RPMI7951 (cell line): ENCODE measurements around the gene SLC4A1. TPM values are rescaled to one million over a fixed set of nuclear protein-coding genes. Genes with fewer than 3 reads are reported as not detected.

ENCODE experiments used
- DNase-seq: peaks from one replicate; pipeline ENCODE4 v3.0.0-alpha.2; 2012; ENCODE audit warnings: low read depth
- total RNA-seq: library from RNA; depleted of rRNA; stranded (reverse); fragments of >200 nt; shearing (Covaris generic); gene quantifications from 2 replicates; pipeline ENCODE4 v1.2.3, GENCODE V29; 2014; rRNA removed

SLC4A1 gene
- total RNA-seq: not detected in 2 replicates

DNA sequence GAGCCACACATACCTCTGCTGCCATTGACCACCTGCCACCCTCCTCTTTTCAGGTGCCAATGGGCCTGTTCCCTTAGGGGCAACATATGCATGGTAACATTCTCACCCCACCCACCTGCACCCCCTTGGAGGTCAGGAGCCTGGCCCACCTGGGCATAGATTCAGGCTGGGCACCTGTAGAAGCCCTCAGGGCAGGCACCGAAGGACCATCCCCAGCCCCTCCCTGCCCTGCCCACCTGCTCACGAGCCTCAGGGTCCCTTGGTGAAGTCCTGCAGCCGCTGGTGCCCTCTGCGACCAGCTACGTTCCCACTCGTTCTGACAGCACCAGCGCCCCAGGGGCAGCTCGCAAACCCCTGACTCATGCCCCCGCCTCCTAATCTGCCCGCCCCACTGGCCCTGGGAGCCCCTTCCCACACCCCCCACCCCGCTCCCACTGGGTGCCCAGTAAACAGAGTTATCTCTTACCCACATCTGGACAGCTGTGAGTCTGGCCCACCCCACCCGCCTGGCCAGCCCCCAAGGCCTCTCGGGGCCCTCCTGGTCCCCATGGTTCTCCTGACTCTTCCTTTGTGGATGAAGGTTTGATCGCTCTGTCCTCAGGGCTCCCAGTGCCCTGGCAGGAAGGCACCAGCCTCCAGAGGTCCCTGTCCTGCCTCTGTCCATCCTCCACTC lies at the start of gene SLC4A1:
TSS of gene SLC4A1 (minus strand) at position 318 of the 673 bp plus-strand sequence. CDS start 5,269 bp downstream, outside the sequence.
- no peak for DNase-seq

DNA sequence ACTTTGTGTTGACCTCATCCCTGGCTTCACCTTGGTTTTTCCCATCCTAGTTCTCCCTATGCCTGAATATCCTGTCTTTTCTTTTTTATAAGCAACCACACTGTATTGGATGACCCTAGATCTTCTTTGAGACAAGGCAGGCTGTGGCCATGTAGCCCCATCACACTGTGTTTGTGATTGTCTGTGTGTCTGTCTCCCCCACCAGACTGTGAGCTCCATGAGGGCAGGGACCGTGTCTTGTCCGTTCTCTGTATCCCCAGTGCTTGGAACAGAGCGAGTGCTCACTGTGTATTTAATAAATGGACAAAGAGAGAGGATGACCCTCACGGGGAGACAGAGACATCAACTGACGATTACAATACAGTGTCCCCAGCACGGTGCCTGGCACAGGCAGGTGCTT lies 49.6 kb upstream of the SLC4A1 start:
- no peak for DNase-seq

DNA sequence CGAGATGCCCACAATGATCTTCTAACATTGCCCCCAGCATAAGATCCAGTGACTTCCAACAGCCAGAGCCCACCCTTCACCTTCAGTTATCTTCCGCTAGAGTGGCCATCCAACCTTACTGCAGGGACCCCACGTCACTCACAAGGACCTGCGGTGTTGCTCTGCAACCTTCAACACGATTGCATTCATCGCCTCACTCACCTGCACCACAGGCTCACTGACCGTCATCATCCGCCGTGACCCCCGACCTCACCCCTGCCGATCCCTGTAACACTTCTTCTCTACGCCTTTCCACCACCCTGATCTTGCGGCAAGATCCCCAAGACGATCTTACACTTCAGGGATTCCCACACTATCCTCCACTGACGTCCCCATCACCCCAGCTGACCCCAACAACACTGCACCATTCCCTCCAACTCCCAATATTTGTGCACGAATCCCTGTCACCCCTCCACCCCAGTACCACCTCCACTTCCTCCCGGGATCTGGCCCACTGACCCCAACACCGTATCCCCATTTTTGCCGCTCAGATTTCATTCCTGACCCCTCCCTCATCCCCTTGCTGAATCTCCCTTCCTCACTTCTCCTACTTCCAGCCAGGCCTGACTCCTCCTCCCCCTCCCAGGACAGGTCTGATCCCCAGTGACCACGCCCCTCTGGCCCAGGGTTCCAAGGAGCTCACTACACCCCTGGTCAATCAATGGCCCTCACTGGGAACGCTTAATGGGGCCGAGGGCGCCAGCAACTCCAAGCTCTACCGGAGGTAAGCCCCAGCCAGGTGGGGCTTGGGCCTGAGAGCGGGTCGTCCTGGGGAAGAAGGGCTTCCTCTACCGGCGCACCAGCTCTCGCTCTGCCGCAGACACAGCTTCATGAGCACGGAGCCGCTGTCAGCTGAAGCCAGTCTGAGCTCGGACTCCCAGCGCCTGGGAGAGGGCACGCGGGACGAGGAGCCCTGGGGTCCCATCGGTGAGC lies 48.1 kb upstream of the SLC4A1 start:
- no peak for DNase-seq

DNA sequence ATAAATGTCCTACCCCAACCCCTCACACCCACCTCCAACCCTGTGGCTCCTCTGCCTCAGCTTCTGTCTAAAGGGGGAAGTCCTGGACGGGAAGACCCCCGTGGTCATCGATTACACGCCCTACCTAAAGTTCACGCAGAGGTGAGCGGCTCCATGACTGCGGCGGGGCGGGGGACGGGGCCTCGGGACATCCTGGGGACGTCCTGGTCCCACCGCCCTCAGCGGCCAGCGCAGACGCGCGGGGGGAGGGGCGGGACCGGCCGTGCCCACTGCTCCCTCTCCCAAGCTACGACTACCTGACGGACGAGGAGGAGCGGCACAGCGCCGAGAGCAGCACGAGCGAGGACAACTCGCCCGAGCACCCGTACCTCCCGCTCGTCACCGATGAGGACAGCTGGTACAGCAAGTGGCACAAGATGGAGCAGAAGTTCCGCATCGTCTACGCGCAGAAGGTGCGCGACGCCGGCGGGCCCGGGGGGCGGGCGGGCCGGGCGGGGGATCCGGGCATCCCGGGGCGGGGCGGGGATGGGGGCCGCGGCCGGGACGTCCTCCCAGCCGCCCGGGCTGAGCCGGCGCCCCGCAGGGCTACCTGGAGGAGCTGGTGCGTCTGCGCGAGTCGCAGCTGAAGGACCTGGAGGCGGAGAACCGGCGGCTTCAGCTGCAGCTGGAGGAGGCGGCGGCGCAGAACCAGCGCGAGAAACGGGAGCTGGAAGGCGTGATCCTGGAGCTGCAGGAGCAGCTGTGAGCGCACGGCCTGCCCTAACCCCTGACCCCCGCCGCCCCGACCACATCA lies 47.1 kb upstream of the SLC4A1 start:
- no peak for DNase-seq

DNA sequence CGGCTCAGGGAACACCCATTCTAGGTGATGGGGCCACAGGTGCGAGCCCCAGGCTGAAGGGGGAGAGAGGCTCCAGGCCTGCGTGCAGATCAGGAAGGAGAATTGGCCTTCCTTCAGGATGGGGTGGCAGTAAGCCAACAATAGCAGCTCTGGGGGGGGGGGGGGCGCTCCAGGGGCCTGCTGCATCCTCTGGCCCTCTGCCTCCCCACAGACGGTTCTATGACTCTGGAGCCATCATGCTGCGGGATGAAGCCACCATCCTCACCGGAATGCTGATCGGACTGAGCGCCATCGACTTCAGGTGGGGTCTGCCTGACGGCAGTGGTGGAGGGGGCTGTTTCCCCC lies 46.6 kb upstream of the SLC4A1 start:
- no peak for DNase-seq

DNA sequence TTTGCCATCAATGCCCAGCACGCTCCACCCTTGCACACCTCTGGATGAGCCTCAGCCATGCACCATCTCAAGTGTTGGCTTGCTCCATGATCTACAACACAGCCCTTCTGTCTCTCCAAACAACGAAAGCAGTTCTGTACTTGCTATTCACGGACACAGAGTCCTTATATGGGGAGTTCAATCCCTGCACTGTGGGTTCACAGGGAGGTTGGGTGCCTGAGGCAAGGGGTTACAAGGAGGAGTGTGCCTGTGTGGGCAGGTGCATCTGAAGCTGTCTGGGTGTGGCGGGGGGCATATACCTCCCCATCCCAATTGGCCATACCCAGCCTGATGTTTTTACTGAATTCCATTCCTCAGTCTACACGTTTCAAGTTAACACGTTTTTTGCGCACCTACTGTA lies 46.1 kb upstream of the SLC4A1 start:
- no peak for DNase-seq

DNA sequence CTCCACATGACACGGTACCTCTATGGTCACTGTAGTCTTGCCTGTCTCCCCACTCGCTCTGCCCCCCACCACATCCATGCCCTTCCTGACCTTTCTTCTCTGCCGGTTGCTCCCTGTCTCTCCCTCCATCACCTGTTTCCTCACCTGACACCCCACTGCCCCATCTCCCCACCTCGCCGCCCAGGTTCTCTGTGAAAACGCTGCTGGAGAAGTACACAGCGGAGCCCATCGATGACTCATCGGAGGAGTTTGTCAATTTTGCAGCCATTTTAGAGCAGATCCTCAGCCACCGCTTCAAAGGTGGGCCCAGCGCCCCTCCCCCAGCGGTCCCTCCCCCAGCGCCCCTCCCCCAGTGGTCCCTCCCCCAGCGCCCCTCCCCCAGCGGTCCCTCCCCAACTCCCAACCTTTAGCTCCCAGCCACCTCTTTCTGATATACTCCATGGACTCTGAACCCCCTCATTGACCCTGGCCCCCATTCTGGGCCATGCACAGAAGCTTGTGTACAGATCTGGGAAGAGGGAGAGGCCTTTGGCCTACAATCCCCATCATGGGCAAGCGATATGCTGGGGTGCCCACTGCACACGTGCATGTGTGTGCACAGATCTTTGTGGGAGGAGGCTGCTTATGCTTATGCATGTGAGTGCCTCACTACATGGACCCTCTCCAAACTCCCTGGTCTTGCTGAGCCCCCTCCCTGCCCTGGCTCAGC lies 44.6 kb upstream of the SLC4A1 start:
- DNase-seq: no peak

DNA sequence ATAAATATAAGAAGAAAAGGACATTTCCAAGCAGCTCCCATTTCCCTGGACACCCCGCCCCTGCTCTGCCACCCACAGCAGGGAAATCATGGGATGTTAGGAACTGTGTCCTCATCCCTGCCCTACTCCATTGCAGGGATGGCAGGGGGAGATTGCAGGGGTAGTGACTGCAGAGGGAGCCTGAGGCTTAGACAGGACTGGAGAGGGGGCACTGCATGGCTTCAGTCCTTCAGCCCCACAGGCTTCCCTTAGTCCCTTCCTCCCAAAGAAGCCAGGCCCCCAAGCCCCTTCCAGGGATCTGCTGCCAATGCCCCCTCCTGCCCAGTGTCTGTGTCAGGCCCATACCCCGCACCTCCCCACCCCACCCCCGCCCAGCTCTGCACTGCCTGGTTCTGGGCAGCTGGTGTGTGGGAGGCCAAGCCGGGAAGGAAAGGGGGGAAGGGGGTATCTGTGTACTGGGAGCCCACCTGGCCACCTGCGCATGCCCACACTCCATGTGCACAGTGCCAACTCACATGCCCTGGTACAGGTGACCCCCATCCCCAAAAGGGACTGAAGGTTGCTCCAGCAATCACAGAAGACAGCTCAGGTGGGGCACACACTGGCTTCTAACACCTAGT lies 43.7 kb upstream of the SLC4A1 start:
- no peak for DNase-seq

DNA sequence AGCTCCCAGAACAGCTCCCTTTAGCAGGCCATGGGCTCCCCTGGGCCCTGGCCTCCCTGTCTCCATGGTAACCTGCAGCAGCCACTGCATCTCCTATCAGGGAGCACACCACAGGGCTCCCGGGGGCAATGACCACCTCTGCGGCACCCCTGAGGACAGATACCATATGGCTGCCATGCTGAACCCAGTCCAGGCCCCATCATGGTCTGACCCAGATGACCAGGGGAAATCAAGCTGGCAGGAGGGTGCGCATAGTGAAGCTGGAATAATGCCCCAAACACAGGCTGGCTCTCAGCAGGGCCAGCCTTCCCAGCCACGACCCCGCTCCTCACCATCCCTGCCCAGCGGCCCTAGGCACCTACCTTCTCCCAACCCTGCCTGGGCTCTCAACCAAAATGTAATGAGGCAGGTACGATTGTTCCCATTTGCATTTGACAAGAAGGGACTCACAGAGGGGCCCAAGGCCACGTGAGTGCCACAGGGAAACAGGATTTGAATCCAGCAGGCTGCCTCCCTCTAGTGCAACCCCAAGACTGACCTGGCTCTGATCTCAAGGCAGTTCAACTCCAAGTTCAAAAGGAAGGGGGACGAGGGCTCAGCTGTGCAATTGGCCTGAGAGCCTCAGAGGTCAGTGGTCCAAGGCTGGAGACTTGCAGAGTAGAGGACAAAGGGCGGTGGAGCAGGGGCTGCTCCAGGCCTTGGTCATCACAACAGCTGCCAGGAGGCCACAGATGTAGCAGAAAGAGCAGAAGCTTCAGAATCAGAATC lies 42.9 kb upstream of the SLC4A1 start:
- DNase-seq: no peak

DNA sequence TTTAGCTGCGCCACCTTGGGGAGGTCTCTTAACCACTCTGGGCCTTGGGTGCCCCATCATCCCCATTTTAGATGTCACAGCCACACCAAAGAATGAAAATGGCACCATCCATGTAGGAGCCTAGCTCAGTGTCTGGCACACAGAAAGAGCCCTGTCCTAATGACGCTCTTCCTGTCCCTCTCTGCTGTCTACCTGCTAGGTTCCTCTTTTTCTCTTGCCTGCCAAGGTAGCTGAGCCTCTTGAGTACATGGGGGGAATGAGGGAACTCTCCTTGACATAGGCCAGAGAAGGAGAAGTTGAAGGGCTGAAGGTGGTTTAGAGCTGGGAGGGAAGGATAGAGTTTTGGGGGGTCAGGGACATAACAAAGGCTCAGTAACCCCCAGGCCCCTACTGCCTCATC lies 42.3 kb upstream of the SLC4A1 start:
- DNase-seq: no peak

DNA sequence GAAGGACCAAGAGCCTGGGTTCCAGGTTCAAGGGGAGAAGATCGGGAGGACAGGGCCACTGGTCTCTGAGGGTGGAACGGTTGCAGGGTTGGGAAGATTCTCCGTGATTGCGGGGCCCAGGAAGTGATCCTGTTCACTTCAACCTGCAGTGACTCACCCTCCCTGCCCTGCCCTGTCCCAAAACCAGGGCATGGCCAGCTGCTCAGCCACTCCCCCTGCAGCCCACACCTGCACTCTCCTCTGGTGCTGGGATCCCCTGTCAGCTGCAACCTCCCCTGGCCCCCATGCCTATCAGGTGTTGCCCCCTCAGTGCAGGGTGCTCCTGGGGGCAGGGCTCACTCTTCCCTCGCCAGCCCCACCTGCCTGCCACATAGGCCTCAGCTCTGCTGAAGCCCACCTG lies 41.5 kb upstream of the SLC4A1 start:
- no peak for DNase-seq

DNA sequence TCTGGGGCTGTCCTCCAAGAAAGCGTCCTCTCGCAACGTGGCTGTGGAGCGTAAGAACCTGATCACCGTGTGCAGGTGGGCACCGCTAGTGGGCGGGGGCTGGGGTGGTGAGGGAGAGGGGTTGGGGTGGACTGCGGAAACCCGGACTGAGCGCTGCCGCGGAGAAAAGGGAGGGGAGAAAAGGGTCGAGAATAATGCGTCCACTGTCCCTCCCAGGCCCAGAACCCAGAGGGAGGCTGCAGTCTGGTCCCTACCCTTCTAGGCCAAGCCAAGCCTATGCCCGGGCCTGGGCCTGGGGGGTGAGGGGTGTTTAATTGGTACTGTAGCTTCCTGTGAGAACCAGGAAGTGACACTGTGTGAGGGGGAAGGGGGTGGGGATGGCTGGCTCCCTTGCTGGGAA lies 40.9 kb upstream of the SLC4A1 start:
- DNase-seq: no peak

DNA sequence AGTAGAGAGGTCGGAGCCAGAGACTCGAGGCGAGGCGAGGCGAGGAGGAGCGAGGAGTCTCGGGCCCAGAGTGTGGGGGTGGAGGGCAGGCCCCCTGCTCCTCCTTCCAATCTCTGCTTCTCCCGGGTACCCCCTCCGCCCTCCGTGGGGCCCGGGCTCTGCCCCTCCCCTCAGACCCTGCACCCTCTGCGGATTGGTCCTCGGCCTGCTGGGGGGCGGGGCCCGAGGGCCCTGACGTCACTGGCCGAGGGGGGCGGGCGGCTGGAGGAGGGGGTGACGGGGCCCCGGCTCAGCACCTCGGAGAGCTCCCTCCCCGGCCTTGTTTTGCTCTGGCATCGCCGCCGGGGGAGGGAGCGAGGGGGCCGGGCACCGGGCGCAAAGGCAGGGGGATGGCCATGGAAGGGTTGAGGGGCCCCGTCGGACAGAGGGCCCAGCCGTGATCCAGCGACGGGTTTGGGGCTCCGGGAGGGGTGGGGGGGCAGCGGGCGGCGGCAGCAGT lies 40.4 kb upstream of the SLC4A1 start, which contains the start of gene RUNDC3A:
TSS of gene RUNDC3A (plus strand) at position 282 of the 499 bp plus-strand sequence. CDS start 232 bp downstream, outside the sequence.
- peak; percentile 65 for DNase-seq

DNA sequence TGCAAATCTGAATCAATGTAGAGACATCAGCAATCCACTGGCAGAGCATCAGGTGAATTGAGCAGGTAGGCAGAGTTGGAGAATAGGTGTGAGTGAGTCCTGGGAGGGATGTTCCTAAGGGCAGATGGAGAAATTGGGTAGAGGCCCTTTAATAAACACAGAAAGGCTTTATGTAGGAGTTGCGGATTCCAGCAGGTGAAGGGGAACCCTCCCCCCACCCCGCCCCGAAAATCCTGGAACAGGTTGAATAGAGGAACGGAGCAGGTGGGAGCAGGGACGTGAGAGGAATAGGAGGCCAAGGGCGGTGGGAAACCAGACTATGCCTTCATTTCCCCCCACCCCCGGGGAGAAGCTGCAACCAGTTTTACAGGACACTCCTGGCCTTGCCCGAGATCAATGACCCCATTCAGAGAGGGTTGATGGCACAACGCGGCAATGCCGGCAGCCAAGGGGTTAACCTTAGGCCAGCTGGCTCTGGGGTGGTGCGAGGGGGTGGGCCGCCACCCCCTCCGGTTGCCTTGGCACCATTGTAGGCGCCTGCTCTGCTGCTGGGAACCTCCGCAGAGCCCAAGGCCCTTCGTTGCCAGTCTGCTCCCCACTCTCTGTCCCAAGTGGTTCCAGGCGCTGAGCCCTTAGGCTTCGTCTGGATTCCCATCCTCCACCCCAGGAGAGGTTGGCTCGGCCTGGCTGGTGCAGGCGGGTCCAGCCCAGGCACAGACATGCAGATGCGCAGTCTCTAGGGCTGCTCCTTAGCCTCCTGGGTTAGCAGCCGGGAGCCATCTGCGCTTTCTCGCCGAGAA lies 39.7 kb upstream of the SLC4A1 start:
- DNase-seq: peak; percentile 45

DNA sequence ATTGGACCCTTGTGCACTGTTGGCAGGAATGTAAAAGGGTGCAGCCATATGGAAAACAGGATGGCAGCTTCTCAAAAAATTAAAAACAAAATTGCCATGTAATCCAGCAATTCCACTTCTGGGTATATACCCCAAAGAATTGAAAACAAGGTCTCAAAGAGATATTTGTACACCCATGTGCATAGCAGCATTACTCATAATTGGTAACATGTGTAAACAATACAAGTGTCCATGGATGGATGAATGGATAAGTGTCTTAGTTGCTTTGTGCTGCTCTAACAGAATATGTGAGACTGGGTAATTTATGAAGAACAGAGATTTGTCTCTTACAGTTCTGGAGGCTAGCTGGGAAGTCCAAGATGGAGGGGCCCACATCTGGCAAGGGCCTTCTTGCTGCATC lies 36.7 kb upstream of the SLC4A1 start:
- DNase-seq: peak; percentile 31

DNA sequence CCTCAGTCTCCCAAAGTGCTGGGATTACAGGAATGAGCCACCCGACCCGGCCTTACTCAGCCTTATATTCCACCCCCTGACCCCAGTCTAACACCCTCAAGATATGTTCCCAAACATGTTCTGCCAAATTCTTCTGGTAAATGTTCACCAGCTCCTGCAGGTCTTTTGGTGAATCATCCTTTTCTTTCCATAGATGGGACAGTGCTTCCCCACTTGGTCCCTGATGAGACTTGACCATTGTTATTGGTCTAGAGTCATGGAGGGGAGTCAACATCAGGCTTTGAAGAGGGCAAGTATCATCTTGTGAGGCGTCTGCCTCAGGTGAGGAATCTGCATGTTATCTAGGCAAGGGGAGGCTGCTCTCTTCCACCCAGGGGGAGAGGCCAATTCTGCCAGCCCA lies 30.0 kb upstream of the SLC4A1 start:
- no peak for DNase-seq

DNA sequence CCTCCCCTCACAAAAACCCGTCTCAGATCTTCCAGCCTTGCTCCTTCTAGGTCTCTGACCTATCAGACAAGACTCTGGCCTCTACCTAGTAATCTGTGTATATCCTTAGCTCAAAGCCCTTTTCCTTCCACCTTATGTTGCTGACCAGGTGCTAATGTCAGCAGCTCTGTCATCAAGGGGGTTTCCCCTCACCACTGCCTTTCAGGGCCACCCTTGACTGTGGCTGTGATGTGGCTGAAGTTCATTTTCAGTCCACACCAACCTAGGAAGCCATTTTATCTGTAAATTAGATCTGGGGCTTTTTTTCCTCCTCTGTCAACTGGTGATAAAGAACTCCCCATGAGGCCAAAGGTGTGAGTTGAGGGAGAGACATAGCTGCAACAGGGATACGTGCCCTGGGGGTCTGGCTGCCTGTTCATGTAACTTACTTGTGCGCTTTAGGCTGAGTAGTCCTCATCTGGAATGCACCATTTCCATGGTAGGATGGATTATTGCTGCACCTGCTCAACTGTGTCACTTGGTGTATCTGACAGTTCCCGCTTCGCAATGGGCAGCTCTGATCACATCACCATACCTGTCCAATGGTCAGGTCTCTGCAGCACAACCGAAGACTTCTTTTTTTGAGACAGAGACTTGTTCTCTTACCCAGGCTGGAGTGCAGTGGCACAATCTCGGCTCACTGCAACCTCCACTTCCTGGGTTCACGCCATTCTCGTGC lies 25.7 kb upstream of the SLC4A1 start:
- no peak for DNase-seq

DNA sequence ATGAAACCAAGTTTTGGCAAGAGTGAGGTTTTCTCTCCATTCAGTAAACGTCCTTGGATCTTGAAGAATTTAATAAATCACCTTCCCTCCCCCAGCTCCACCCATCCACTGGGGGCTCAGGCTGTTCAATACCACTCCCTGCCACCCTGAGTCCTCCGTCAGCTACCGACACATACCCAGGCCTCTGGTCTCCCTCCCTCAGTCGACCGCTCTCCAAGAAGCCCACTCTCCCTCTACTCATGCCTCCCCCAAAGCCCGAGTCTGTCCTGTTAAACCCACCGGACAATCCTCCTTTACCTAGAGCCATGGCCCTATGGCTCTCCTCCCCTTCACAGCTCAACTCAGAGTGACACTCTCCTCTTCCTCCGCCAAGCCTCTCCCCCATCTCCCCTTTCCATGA lies 19.7 kb upstream of the SLC4A1 start:
- no peak for DNase-seq

DNA sequence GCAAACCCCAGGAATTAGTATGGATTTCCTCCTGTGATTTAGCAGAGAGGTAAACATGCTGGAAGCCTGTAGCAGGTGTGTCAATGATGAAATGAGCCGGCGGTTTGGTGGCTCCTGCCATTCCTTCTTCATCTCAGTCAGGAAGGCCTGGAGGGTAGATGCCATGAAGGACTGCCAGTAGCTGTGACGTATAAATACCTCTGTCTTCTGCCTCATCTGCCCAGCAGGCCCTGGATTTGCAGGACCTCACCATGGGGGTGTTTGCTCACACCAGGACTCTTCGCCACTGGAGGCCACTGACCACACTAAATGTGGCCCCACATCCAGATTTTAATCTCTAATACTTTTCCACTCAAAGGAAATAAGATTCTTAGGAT lies 16.1 kb upstream of the SLC4A1 start:
- no peak for DNase-seq
